ENCODE data around the gene MED13L. TPM values are rescaled to one million over a fixed set of nuclear protein-coding genes. Genes with fewer than 3 reads are reported as not detected.

The MED13L gene
- total RNA-seq, 2 donors from 2014 or later: 55.0 to 64.1 TPM

GRCh38 chr12:116122628-116123027, 154.9 kb downstream of the MED13L start:
- TF ChIP-seq CTCF (IDR thresholded peaks at IDR 0.05): no peak
- no peaks in the 10 kb centered on the region for H3K27me3 ChIP-seq
- H3K9me3 ChIP-seq: no peaks in the 10 kb centered on the region
- H3K36me3 ChIP-seq: no peaks in the 10 kb centered on the region
- H3K4me3 ChIP-seq: no peak overlapping the region
- DNase-seq (ENCODE audit: low spot score): no peak
- H3K4me1 ChIP-seq: peaks cover 0 to 62% of the 10 kb centered on the region in 2 donors
- H3K27ac ChIP-seq: no peak overlapping the region

- Histone ChIP-seq H3K27ac (no peak overlapping the region), H3K36me3 (no peaks in the 10 kb centered on the region), H3K4me1 (peaks cover 0 to 55% of the 10 kb centered on the region in 2 donors), H3K4me3 (no peak overlapping the region), H3K27me3 (no peaks in the 10 kb centered on the region), H3K9me3 (no peaks in the 10 kb centered on the region)
- DNase-seq (ENCODE audit: low spot score): no peak
- TF ChIP-seq CTCF (IDR thresholded peaks at IDR 0.05): no peak
These were observed 156.0 kb downstream of the MED13L start for GRCh38 chr12:116121453-116121871.

GRCh38 chr12:116116650-116117424, 160.7 kb downstream of the MED13L start:
- DNase-seq (ENCODE audit: low spot score): no peak
- no peak for TF ChIP-seq CTCF (IDR thresholded peaks at IDR 0.05)
- H3K9me3 ChIP-seq: no peaks in the 10 kb centered on the region
- H3K27ac ChIP-seq: no peak overlapping the region
- peaks cover 0 to 43% of the 10 kb centered on the region in 2 donors for H3K4me1 ChIP-seq
- H3K27me3 ChIP-seq: no peaks in the 10 kb centered on the region
- H3K36me3 ChIP-seq: no peaks in the 10 kb centered on the region
- H3K4me3 ChIP-seq: no peak overlapping the region

- DNase-seq (ENCODE audit: low spot score): no peak
- H3K9me3 ChIP-seq: no peaks in the 10 kb centered on the region
- H3K4me3 ChIP-seq: no peak overlapping the region
- H3K27ac ChIP-seq: no peak overlapping the region
- H3K36me3 ChIP-seq: no peaks in the 10 kb centered on the region
- H3K4me1 ChIP-seq: peaks cover 0 to 22% of the 10 kb centered on the region in 2 donors
- no peak for TF ChIP-seq CTCF (IDR thresholded peaks at IDR 0.05)
- H3K27me3 ChIP-seq: no peaks in the 10 kb centered on the region
These were observed 163.9 kb downstream of the MED13L start for GRCh38 chr12:116113398-116114130.

GRCh38 chr12:116106870-116107269, 170.6 kb downstream of the MED13L start:
- H3K4me3 ChIP-seq: no peak overlapping the region
- no peak for TF ChIP-seq CTCF (IDR thresholded peaks at IDR 0.05)

More at GRCh38 chr12:116106870-116107269, 170.6 kb downstream of the MED13L start:
- no peak for DNase-seq (ENCODE audit: low spot score)
- Histone ChIP-seq H3K9me3 (no peaks in the 10 kb centered on the region), H3K27me3 (no peaks in the 10 kb centered on the region), H3K27ac (no peak overlapping the region), H3K4me1 (no peaks in the 10 kb centered on the region), H3K36me3 (no peaks in the 10 kb centered on the region)

All from right atrium auricular region (tissue), 2 donors.